Measurements from ENCODE around the gene OTOGL.
A peak's percentile ranks its signal among the peaks of the same experiment; 100 is the strongest.
"Not testable (repeated sequence)": the region's sequence is repeated elsewhere in the genome, so short reads cannot be mapped to it uniquely, and the experiment has no call there.

OTOGL gene

GRCh38 chr12:80099259-80099658 lies at the start of gene OTOGL:
OTOGL (plus strand) TSS chr12:80099537; CDS start chr12:80209432, 109,895 bp downstream.
- no peak for DNase-seq

- DNase-seq, result no peak
Measured at GRCh38 chr12:80050236-80050635, 49.1 kb upstream of the OTOGL start.

GRCh38 chr12:80053051-80053790 lies 46.1 kb upstream of the OTOGL start:
- no peak for DNase-seq

GRCh38 chr12:80056232-80056631 lies 43.1 kb upstream of the OTOGL start:
- DNase-seq, result no peak

- DNase-seq, result no peak
Measured at GRCh38 chr12:80056845-80057244, 42.5 kb upstream of the OTOGL start.

- no peak for DNase-seq
Measured at GRCh38 chr12:80058586-80058985, 40.8 kb upstream of the OTOGL start.

- no peak for DNase-seq
Measured at GRCh38 chr12:80059102-80059501, 40.2 kb upstream of the OTOGL start.

GRCh38 chr12:80059875-80060274 lies 39.5 kb upstream of the OTOGL start:
- no peak for DNase-seq

- no peak for DNase-seq
Measured at GRCh38 chr12:80064269-80064668, 35.1 kb upstream of the OTOGL start.

- no peak for DNase-seq
Measured at GRCh38 chr12:80064951-80065350, 34.4 kb upstream of the OTOGL start.

GRCh38 chr12:80068173-80068572 lies 31.2 kb upstream of the OTOGL start:
- DNase-seq, result peak; percentile 46

- DNase-seq, result not testable (repeated sequence)
Measured at GRCh38 chr12:80083892-80084614, 15.3 kb upstream of the OTOGL start.

GRCh38 chr12:80086025-80086424 lies 13.3 kb upstream of the OTOGL start:
- DNase-seq, result no peak

- no peak for DNase-seq
Measured at GRCh38 chr12:80087486-80088213, 11.7 kb upstream of the OTOGL start.

GRCh38 chr12:80100591-80100990 lies 1.3 kb downstream of the OTOGL start:
- no peak for DNase-seq

GRCh38 chr12:80101126-80101525 lies 1.8 kb downstream of the OTOGL start:
- no peak for DNase-seq

GRCh38 chr12:80107221-80107620 lies 7.9 kb downstream of the OTOGL start:
- no peak for DNase-seq

GRCh38 chr12:80116735-80117134 lies 17.4 kb downstream of the OTOGL start:
- peak; percentile 5 for DNase-seq

GRCh38 chr12:80118565-80119324 lies 19.4 kb downstream of the OTOGL start:
- no peak for DNase-seq

- no peak for DNase-seq
Measured at GRCh38 chr12:80120994-80121393, 21.7 kb downstream of the OTOGL start.

- peak; percentile 18 for DNase-seq
Measured at GRCh38 chr12:80121661-80122060, 22.3 kb downstream of the OTOGL start.

- DNase-seq, result no peak
Measured at GRCh38 chr12:80129895-80130530, 30.7 kb downstream of the OTOGL start.

Data from NCI-H82 (cell line).